Left lung (tissue), 10 donors: ENCODE measurements around the gene PPP1R12B. TPM values are rescaled to one million over a fixed set of nuclear protein-coding genes. Genes with fewer than 3 reads are reported as not detected.
"Not testable (repeated sequence)": the region's sequence is repeated elsewhere in the genome, so short reads cannot be mapped to it uniquely, and the experiment has no call there.

Source experiments
- ATAC-seq: fragments of 200-7000 bp; cut with Tn5 transposase; one replicate; pipeline ENCODE4 v1.9.1; 2020; ENCODE audit warnings: moderate library complexity
- DNase-seq, 4 donors: peaks; one replicate each; pipeline ENCODE4 v3.0.0-alpha.2; 2013 to 2020
- H3K27ac ChIP-seq, 2 donors: fragments of 200-600 bp; sonication (generic) in 1 of 2; one replicate each; pipeline versions ENCODE4 v1.5.0 to v1.8.0; 2020 to 2021
- H3K27me3 ChIP-seq, 2 donors: fragments of 200-600 bp; sonication (generic) in 1 of 2; one replicate each; pipeline versions ENCODE4 v1.5.0 to v1.8.0; 2020 to 2021
- H3K36me3 ChIP-seq, 2 donors: fragments of 200-600 bp; sonication (generic) in 1 of 2; one replicate each; pipeline versions ENCODE4 v1.5.0 to v1.8.0; 2020 to 2021
- H3K4me1 ChIP-seq, 2 donors: fragments of 200-600 bp; one replicate each; pipeline ENCODE4 v1.8.0; 2021
- H3K4me3 ChIP-seq, 2 donors: fragments of 200-600 bp; sonication (generic) in 1 of 2; one replicate each; pipeline versions ENCODE4 v1.5.0 to v1.8.0; 2020 to 2021; ENCODE audit warnings: mild to moderate bottlenecking in 1 of 2
- H3K9me3 ChIP-seq, 2 donors: fragments of 200-600 bp; sonication (generic) in 1 of 2; one replicate each; pipeline versions ENCODE4 v1.5.0 to v1.8.0; 2020 to 2021
- CTCF ChIP-seq, 2 donors: fragments of 200-600 bp; sonication (generic) in 1 of 2; IDR thresholded peaks; one replicate each; pipeline versions ENCODE4 v1.5.0 to v1.8.0; 2021; ENCODE audit warnings: antibody characterized with exemption in 2 of 2
- intact Hi-C, 2 donors: fragments of 100-400 bp; cut with DNase I; formaldehyde crosslinking; loops; one replicate each; pipeline versions ENCODE4 v1.11.2 to v1.14.2; 2022
- polyA plus RNA-seq, 6 donors: library from polyadenylated mRNA; unstranded; fragments of 120-200 nt; gene quantifications; one replicate each; pipeline ENCODE4 v1.2.1, GENCODE V29; 2013; ENCODE audit not compliant: insufficient read length in 6 of 6
- total RNA-seq, 2 donors: library from RNA; stranded (reverse); fragmentation: NEBNext Ultra II Directional; extraction: Animal tissue kit (Norgen Biotek cat#: 25700); gene quantifications; one replicate each; pipeline ENCODE4 v1.2.1, GENCODE V29; 2021
- donor health status: DM: no; HTN: yes; CAD: no.
- donor health status: DM: no; HTN: no; CAD: no.

The PPP1R12B gene
- total and polyA plus RNA-seq, 8 donors = 25.8 to 45.9 (median 30.8) TPM

GRCh38 chr1:202501281-202501680 lies 152.8 kb downstream of the PPP1R12B start:
- intact Hi-C loops = no loop called here
- Histone ChIP-seq H3K9me3 (no peaks in the 10 kb centered on the region), H3K27ac (no peak overlapping the region), H3K4me3 (no peak overlapping the region), H3K27me3 (peaks cover 0 to 7% of the 10 kb centered on the region in 2 donors), H3K36me3 (peaks cover 0 to 41% of the 10 kb centered on the region in 2 donors), H3K4me1 (no peaks in the 10 kb centered on the region)
- TF ChIP-seq CTCF (IDR thresholded peaks at IDR 0.05) = peak in 1 of 2 donors; percentile 18
- peak; percentile 49 for ATAC-seq
- peak in 1 of 4 donors; percentile 36 for DNase-seq

- H3K9me3 ChIP-seq = no peaks in the 10 kb centered on the region
- H3K4me1 ChIP-seq = no peaks in the 10 kb centered on the region
- DNase-seq (peak in 1 of 4 donors; percentile 47), ATAC-seq (peak; percentile 85)
- no peak overlapping the region for H3K4me3 ChIP-seq
- intact Hi-C loops = no loop called here
- H3K36me3 ChIP-seq = peaks cover 0 to 27% of the 10 kb centered on the region in 2 donors
- H3K27me3 ChIP-seq = no peaks in the 10 kb centered on the region
- H3K27ac ChIP-seq = peak overlapping the region; percentile 23 to 68
- no peak for TF ChIP-seq CTCF (IDR thresholded peaks at IDR 0.05)
Observed at GRCh38 chr1:202505356-202505755, 156.9 kb downstream of the PPP1R12B start.

- peak; percentile 24 for ATAC-seq
Observed at GRCh38 chr1:202505880-202506575, 157.5 kb downstream of the PPP1R12B start.

GRCh38 chr1:202508863-202509262 lies 160.4 kb downstream of the PPP1R12B start:
- ATAC-seq, DNase-seq, intact Hi-C loops: not testable (repeated sequence)

More at GRCh38 chr1:202505880-202506575, 157.5 kb downstream of the PPP1R12B start:
- intact Hi-C loops, H3K4me1 ChIP-seq, H3K4me3 ChIP-seq, H3K27me3 ChIP-seq, H3K9me3 ChIP-seq: not testable (repeated sequence)
- peak in 2 of 4 donors; percentile 36 to 53 for DNase-seq
- H3K36me3 ChIP-seq = peaks cover 0 to 27% of the 10 kb centered on the region in 2 donors
- H3K27ac ChIP-seq = peak overlapping the region in 1 of 2 donors; percentile 68

GRCh38 chr1:202513875-202514274 lies 165.4 kb downstream of the PPP1R12B start:
- H3K4me3 ChIP-seq = not testable (repeated sequence)

More at GRCh38 chr1:202508863-202509262, 160.4 kb downstream of the PPP1R12B start:
- not testable (repeated sequence) for H3K27me3 ChIP-seq, H3K9me3 ChIP-seq, H3K4me1 ChIP-seq, H3K4me3 ChIP-seq, H3K27ac ChIP-seq
- peaks cover 0 to 16% of the 10 kb centered on the region in 2 donors for H3K36me3 ChIP-seq

GRCh38 chr1:202516434-202516877 lies 168.0 kb downstream of the PPP1R12B start:
- DNase-seq = no peak
- Histone ChIP-seq H3K36me3 (peaks cover 0 to 5% of the 10 kb centered on the region in 2 donors), H3K27ac (no peak overlapping the region), H3K4me1 (peaks cover 4 to 14% of the 10 kb centered on the region in 2 donors), H3K4me3 (no peak overlapping the region), H3K9me3 (no peaks in the 10 kb centered on the region), H3K27me3 (no peaks in the 10 kb centered on the region)
- intact Hi-C loops = no loop called here
- TF ChIP-seq CTCF (IDR thresholded peaks at IDR 0.05) = no peak
- no peak for ATAC-seq

More at GRCh38 chr1:202513875-202514274, 165.4 kb downstream of the PPP1R12B start:
- H3K27me3 ChIP-seq, H3K27ac ChIP-seq, DNase-seq, intact Hi-C loops, H3K36me3 ChIP-seq, H3K9me3 ChIP-seq, H3K4me1 ChIP-seq, ATAC-seq: not testable (repeated sequence)

- not testable (repeated sequence) for H3K27ac ChIP-seq
Observed at GRCh38 chr1:202517146-202517545, 168.6 kb downstream of the PPP1R12B start.

GRCh38 chr1:202518180-202518579 lies 169.7 kb downstream of the PPP1R12B start:
- H3K9me3 ChIP-seq, H3K4me3 ChIP-seq, H3K36me3 ChIP-seq, H3K27me3 ChIP-seq, H3K27ac ChIP-seq, intact Hi-C loops, ATAC-seq, DNase-seq: not testable (repeated sequence)
- H3K4me1 ChIP-seq = peaks cover 4 to 14% of the 10 kb centered on the region in 2 donors

More at GRCh38 chr1:202517146-202517545, 168.6 kb downstream of the PPP1R12B start:
- H3K27me3 ChIP-seq, H3K36me3 ChIP-seq, DNase-seq, ATAC-seq, intact Hi-C loops, H3K4me3 ChIP-seq, H3K9me3 ChIP-seq: not testable (repeated sequence)
- peaks cover 4 to 14% of the 10 kb centered on the region in 2 donors for H3K4me1 ChIP-seq

- peaks cover 4 to 14% of the 10 kb centered on the region in 2 donors for H3K4me1 ChIP-seq
- ATAC-seq, H3K36me3 ChIP-seq, DNase-seq, H3K27me3 ChIP-seq, H3K4me3 ChIP-seq, intact Hi-C loops, H3K9me3 ChIP-seq: not testable (repeated sequence)
- H3K27ac ChIP-seq = peak overlapping the region in 1 of 2 donors; percentile 50
Observed at GRCh38 chr1:202518905-202519304, 170.4 kb downstream of the PPP1R12B start.
